Stimulated activated CD4-positive, alpha-beta T cell treated with anti-CD3 and anti-CD28 coated beads, TNF-alpha, amount 100 ng/mL, for 4 hours (primary cell): ENCODE results near the gene MBNL2.

Experiments used
- DNase-seq, 3 experiments: peaks; one replicate each; pipeline ENCODE4 v3.0.0-alpha.2; 2020; ENCODE audit warnings: low read depth in 3 of 3

MBNL2 gene

GRCh38 chr13:97300871-97301270 is 78.7 kb downstream of the MBNL2 start:
- no peak for DNase-seq

GRCh38 chr13:97301382-97302095 is 79.4 kb downstream of the MBNL2 start:
- DNase-seq, result no peak

- no peak for DNase-seq
These were observed 80.5 kb downstream of the MBNL2 start for GRCh38 chr13:97302611-97303010.

GRCh38 chr13:97306106-97306505 is 84.0 kb downstream of the MBNL2 start:
- DNase-seq, result no peak

- DNase-seq, result no peak
These were observed 84.5 kb downstream of the MBNL2 start for GRCh38 chr13:97306645-97307044.

GRCh38 chr13:97307118-97307881 is 85.2 kb downstream of the MBNL2 start:
- no peak for DNase-seq

GRCh38 chr13:97307882-97308624 is 85.9 kb downstream of the MBNL2 start:
- DNase-seq, result no peak

- DNase-seq, result no peak
These were observed 86.7 kb downstream of the MBNL2 start for GRCh38 chr13:97308735-97309429.

- no peak for DNase-seq
These were observed 88.8 kb downstream of the MBNL2 start for GRCh38 chr13:97310809-97311436.

GRCh38 chr13:97311956-97312355 is 89.8 kb downstream of the MBNL2 start:
- DNase-seq, result no peak

GRCh38 chr13:97313551-97314260 is 91.6 kb downstream of the MBNL2 start:
- DNase-seq, result no peak

GRCh38 chr13:97316390-97316789 is 94.3 kb downstream of the MBNL2 start:
- DNase-seq, result no peak

- no peak for DNase-seq
These were observed 95.8 kb downstream of the MBNL2 start for GRCh38 chr13:97317933-97318332.

- no peak for DNase-seq
These were observed 96.4 kb downstream of the MBNL2 start for GRCh38 chr13:97318532-97318931.

- DNase-seq, result no peak
These were observed 97.1 kb downstream of the MBNL2 start for GRCh38 chr13:97319113-97319720.

GRCh38 chr13:97321101-97321500 is 99.0 kb downstream of the MBNL2 start:
- no peak for DNase-seq

GRCh38 chr13:97321616-97322321 is 99.6 kb downstream of the MBNL2 start:
- no peak for DNase-seq

- no peak for DNase-seq
These were observed 100.7 kb downstream of the MBNL2 start for GRCh38 chr13:97322740-97323342.

GRCh38 chr13:97324115-97324514 is 102.0 kb downstream of the MBNL2 start:
- DNase-seq, result no peak
